HG03565 (cell line): Measurements from ENCODE around the gene BANF1.

Source experiments
- ATAC-seq: cut with Tn5 transposase; IDR thresholded peaks from one replicate; pipeline ENCODE4 v1.9.1; 2021; ENCODE audit warnings: mild to moderate bottlenecking, moderate library complexity; ENCODE audit not compliant: unreplicated experiment

BANF1 gene

GRCh38 chr11:66001942-66002647, at the start of gene BANF1, which contains the start of gene EIF1AD:
Gene BANF1 (plus strand): TSS chr11:66002503. CDS start chr11:66003251, 748 bp downstream.
Gene EIF1AD (minus strand): TSS chr11:66002157. CDS start chr11:66000389, 1,768 bp downstream.
- ATAC-seq: peak; percentile 61

- no peak for ATAC-seq
Measured at GRCh38 chr11:65953471-65953870, 48.8 kb upstream of the BANF1 start.

GRCh38 chr11:65954771-65955170, 47.5 kb upstream of the BANF1 start:
- ATAC-seq: no peak

GRCh38 chr11:65958291-65958690, 44.0 kb upstream of the BANF1 start:
- no peak for ATAC-seq

GRCh38 chr11:65958774-65959420, 43.4 kb upstream of the BANF1 start:
- no peak for ATAC-seq

GRCh38 chr11:65960824-65961266, 41.5 kb upstream of the BANF1 start:
- ATAC-seq: no peak

GRCh38 chr11:65961267-65962140, 40.8 kb upstream of the BANF1 start, which contains the start of gene SART1:
Gene SART1 (plus strand): TSS chr11:65961734. CDS start chr11:65961781, 47 bp downstream.
- peak; percentile 74 for ATAC-seq

- no peak for ATAC-seq
Measured at GRCh38 chr11:65962141-65962564, 40.1 kb upstream of the BANF1 start.

GRCh38 chr11:65964906-65965305, 37.4 kb upstream of the BANF1 start:
- ATAC-seq: no peak

GRCh38 chr11:65965986-65966762, 36.1 kb upstream of the BANF1 start:
- ATAC-seq: no peak

- no peak for ATAC-seq
Measured at GRCh38 chr11:65967329-65967934, 34.9 kb upstream of the BANF1 start.

GRCh38 chr11:65968600-65969482, 33.5 kb upstream of the BANF1 start:
- no peak for ATAC-seq

- ATAC-seq: no peak
Measured at GRCh38 chr11:65972116-65972515, 30.2 kb upstream of the BANF1 start.

GRCh38 chr11:65973439-65974110, 28.7 kb upstream of the BANF1 start:
- no peak for ATAC-seq

GRCh38 chr11:65975771-65976170, 26.5 kb upstream of the BANF1 start:
- no peak for ATAC-seq

- ATAC-seq: no peak
Measured at GRCh38 chr11:65976216-65977176, 25.8 kb upstream of the BANF1 start.

GRCh38 chr11:65977621-65978390, 24.5 kb upstream of the BANF1 start:
- no peak for ATAC-seq
